ENCODE measurements around the gene FOSL2. TPM values are rescaled to one million over a fixed set of nuclear protein-coding genes. Genes with fewer than 3 reads are reported as not detected.

Gene FOSL2
- total RNA-seq, 1 experiment from 2014 or later = 0.30 TPM

DNA sequence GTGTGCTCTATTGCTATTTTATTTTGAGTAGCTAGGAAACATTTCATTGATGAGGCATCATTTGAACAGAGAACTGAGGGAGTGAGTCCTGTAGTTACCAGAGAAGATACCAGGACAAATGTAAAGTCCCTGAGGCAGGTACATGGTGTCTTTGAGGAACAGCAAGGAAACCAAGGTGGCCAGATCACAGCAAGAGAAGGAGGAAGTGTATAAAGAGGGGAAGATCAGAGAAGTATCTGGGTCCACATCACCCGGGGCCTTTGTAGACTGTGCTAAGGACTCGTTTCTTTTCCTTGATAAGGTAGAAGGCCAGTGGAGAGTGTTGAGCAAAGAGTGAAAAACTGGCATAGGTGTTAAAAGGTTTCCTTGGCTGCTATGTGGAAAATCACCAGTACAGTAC lies 68.4 kb downstream of the FOSL2 start:
- H3K4me1 ChIP-seq (ENCODE audit: low read length) = no peaks in the 10 kb centered on the region
- H3K79me2 ChIP-seq (ENCODE audit: low read length) = no peaks in the 10 kb centered on the region
- H3K9ac ChIP-seq (ENCODE audit: low read length) = no peak overlapping the region
- DNase-seq = no peak
- no peak overlapping the region for H3K4me3 ChIP-seq (ENCODE audit: low read length)
- no peaks in the 10 kb centered on the region for H3K27me3 ChIP-seq (ENCODE audit: low read length)
- no peaks in the 10 kb centered on the region for H3K36me3 ChIP-seq (ENCODE audit: insufficient read depth, low read length)
- no peaks in the 10 kb centered on the region for H4K20me1 ChIP-seq (ENCODE audit: insufficient read depth, low read depth, low read length)
- no peaks in the 10 kb centered on the region for H3K9me3 ChIP-seq (ENCODE audit: low read length)
- no peak overlapping the region for H3K27ac ChIP-seq (ENCODE audit: low read length)
- no peak overlapping the region for H3K4me2 ChIP-seq (ENCODE audit: low read depth, low read length, poor library complexity, severe bottlenecking)
- no peaks in the 10 kb centered on the region for H3K9me2 ChIP-seq (replicated peaks; ENCODE audit: insufficient read depth, low read length)
- no peak overlapping the region for H2AFZ ChIP-seq (ENCODE audit: low read length)

DNA sequence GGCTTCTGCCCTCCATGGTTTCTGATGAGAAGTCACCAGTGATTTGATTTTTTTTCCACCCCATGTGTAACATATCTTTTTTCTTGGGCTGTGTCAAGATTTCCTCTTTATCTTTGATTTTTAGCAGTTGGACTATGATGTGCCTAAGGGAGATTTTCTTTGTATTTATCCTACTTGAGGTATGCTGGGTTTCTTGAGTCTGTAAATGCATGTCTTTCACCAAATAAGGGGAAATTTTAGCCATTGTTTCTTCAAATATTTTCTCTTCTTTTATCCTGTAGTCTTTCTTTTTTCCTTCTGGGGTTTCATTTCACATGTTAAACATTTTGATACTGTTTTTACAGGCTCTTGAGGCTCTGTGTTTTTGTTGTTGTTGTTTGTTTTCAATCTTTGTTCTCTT lies 69.5 kb downstream of the FOSL2 start:
- H3K4me3 ChIP-seq (ENCODE audit: low read length) = no peak overlapping the region
- no peaks in the 10 kb centered on the region for H3K27me3 ChIP-seq (ENCODE audit: low read length)
- no peaks in the 10 kb centered on the region for H3K9me3 ChIP-seq (ENCODE audit: low read length)
- no peaks in the 10 kb centered on the region for H3K9me2 ChIP-seq (replicated peaks; ENCODE audit: insufficient read depth, low read length)
- H3K79me2 ChIP-seq (ENCODE audit: low read length) = no peaks in the 10 kb centered on the region
- no peaks in the 10 kb centered on the region for H4K20me1 ChIP-seq (ENCODE audit: insufficient read depth, low read depth, low read length)
- H3K4me1 ChIP-seq (ENCODE audit: low read length) = no peaks in the 10 kb centered on the region
- no peak overlapping the region for H3K9ac ChIP-seq (ENCODE audit: low read length)
- no peaks in the 10 kb centered on the region for H3K36me3 ChIP-seq (ENCODE audit: insufficient read depth, low read length)
- no peak overlapping the region for H3K27ac ChIP-seq (ENCODE audit: low read length)
- H3K4me2 ChIP-seq (ENCODE audit: low read depth, low read length, poor library complexity, severe bottlenecking) = no peak overlapping the region
- no peak for DNase-seq
- no peak overlapping the region for H2AFZ ChIP-seq (ENCODE audit: low read length)

DNA sequence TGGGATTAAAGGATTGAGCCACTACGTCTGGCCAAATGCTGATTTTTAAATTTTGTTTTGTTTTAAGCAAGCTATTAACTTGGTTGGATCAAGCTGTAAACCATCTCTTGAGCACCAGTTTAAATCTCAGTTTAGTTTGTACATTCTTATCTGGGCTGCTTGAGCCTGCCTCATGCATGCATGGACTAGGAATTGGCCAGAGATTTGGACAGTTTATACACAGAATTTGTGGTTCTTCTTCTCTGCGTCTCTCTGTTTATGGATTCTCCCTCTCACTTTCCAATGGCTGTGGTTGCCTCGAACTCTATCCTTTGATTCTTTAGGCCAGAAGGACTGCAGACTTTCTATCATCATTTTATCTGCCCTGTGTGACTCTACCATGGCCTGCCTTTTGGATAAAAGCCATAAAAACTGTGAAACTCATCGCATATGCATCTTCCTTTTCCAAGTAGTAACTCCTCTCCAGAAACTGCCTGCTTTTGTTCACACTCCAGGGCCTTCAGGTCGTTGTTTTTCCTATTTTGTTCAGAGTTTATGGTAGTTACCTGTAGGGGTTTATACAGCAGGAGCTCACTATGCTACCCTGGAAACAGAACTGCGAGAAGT lies 70.7 kb downstream of the FOSL2 start:
- no peak for DNase-seq
- Histone ChIP-seq H3K27ac (ENCODE audit: low read length) (no peak overlapping the region), H3K4me1 (ENCODE audit: low read length) (no peaks in the 10 kb centered on the region), H3K79me2 (ENCODE audit: low read length) (no peaks in the 10 kb centered on the region), H3K4me2 (ENCODE audit: low read depth, low read length, poor library complexity, severe bottlenecking) (no peak overlapping the region), H3K4me3 (ENCODE audit: low read length) (no peak overlapping the region), H4K20me1 (ENCODE audit: insufficient read depth, low read depth, low read length) (no peaks in the 10 kb centered on the region), H2AFZ (ENCODE audit: low read length) (no peak overlapping the region), H3K27me3 (ENCODE audit: low read length) (no peaks in the 10 kb centered on the region), H3K9me2 (replicated peaks; ENCODE audit: insufficient read depth, low read length) (no peaks in the 10 kb centered on the region), H3K9ac (ENCODE audit: low read length) (no peak overlapping the region), H3K9me3 (ENCODE audit: low read length) (no peaks in the 10 kb centered on the region), H3K36me3 (ENCODE audit: insufficient read depth, low read length) (no peaks in the 10 kb centered on the region)

DNA sequence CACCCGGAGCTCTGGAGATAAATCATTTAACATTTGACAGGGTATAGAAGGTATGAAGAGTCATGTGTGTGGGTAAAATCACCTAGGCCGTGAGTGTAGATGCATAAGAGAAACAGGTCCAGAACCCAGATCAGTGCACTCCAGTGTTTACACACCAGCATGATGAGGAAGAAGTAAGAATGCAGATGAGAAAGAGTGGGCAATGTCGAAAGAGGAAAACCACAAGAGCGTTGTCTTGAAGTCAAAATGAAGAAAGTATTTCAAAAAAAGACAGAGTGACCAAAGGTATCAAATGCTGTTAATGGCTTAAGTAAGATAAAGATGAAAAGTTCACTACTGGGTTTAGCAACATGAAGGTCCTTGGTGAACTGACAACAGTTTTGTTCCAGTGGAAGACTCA lies 71.2 kb downstream of the FOSL2 start:
- Histone ChIP-seq H3K4me2 (ENCODE audit: low read depth, low read length, poor library complexity, severe bottlenecking) (no peak overlapping the region), H3K27me3 (ENCODE audit: low read length) (no peaks in the 10 kb centered on the region), H2AFZ (ENCODE audit: low read length) (no peak overlapping the region), H4K20me1 (ENCODE audit: insufficient read depth, low read depth, low read length) (no peaks in the 10 kb centered on the region), H3K27ac (ENCODE audit: low read length) (no peak overlapping the region), H3K4me3 (ENCODE audit: low read length) (no peak overlapping the region), H3K4me1 (ENCODE audit: low read length) (no peaks in the 10 kb centered on the region), H3K9ac (ENCODE audit: low read length) (no peak overlapping the region), H3K9me2 (replicated peaks; ENCODE audit: insufficient read depth, low read length) (no peaks in the 10 kb centered on the region), H3K79me2 (ENCODE audit: low read length) (no peaks in the 10 kb centered on the region), H3K9me3 (ENCODE audit: low read length) (no peaks in the 10 kb centered on the region), H3K36me3 (ENCODE audit: insufficient read depth, low read length) (no peaks in the 10 kb centered on the region)
- DNase-seq = no peak

GRCh38 chr2:28465148-28465885 lies 72.7 kb downstream of the FOSL2 start:
- Histone ChIP-seq H3K4me3 (ENCODE audit: low read length) (no peak overlapping the region), H3K4me2 (ENCODE audit: low read depth, low read length, poor library complexity, severe bottlenecking) (no peak overlapping the region), H3K27ac (ENCODE audit: low read length) (no peak overlapping the region), H3K9ac (ENCODE audit: low read length) (no peak overlapping the region), H3K36me3 (ENCODE audit: insufficient read depth, low read length) (no peaks in the 10 kb centered on the region), H2AFZ (ENCODE audit: low read length) (no peak overlapping the region), H3K4me1 (ENCODE audit: low read length) (no peaks in the 10 kb centered on the region), H4K20me1 (ENCODE audit: insufficient read depth, low read depth, low read length) (no peaks in the 10 kb centered on the region), H3K9me2 (replicated peaks; ENCODE audit: insufficient read depth, low read length) (no peaks in the 10 kb centered on the region), H3K79me2 (ENCODE audit: low read length) (no peaks in the 10 kb centered on the region), H3K27me3 (ENCODE audit: low read length) (no peaks in the 10 kb centered on the region), H3K9me3 (ENCODE audit: low read length) (no peaks in the 10 kb centered on the region)
- no peak for DNase-seq

Small RNA genes within 50 kb of the gene (small RNA-seq; reads per million reads assigned to genes)
- not detected for gene AC104695.3
- gene SNRPGP7 = not detected

Other genes with a start within 250 kb of the FOSL2 start
- 0.11 TPM in 1 of 2 replicates, not detected in the other for gene PLB1, start 103.2 kb downstream of the FOSL2 start, total RNA-seq (2014; rRNA removed; shearing (Covaris generic); ENCODE audit: low replicate concordance)